GM10266 (cell line): ENCODE measurements around the gene POP4.

Source experiments
- DNase-seq: peaks from one replicate; pipeline ENCODE4 v3.0.0; 2012; ENCODE audit errors: extremely low spot score
- CTCF ChIP-seq: IDR thresholded peaks from 2 replicates; pipeline ENCODE4 v1.5.1; 2012; ENCODE audit warnings: mild to moderate bottlenecking, low read depth; ENCODE audit not compliant: control insufficient read depth, insufficient read depth; ENCODE audit errors: missing control alignments

The POP4 gene

GRCh38 chr19:29645491-29645867 is 39.4 kb downstream of the POP4 start:
- no peak for TF ChIP-seq CTCF
- DNase-seq: no peak

GRCh38 chr19:29645911-29646310 is 39.8 kb downstream of the POP4 start:
- no peak for DNase-seq
- no peak for TF ChIP-seq CTCF

GRCh38 chr19:29650772-29651387 is 44.8 kb downstream of the POP4 start:
- no peak for TF ChIP-seq CTCF
- no peak for DNase-seq

GRCh38 chr19:29651622-29652394 is 45.7 kb downstream of the POP4 start:
- no peak for TF ChIP-seq CTCF
- DNase-seq: no peak

DNA sequence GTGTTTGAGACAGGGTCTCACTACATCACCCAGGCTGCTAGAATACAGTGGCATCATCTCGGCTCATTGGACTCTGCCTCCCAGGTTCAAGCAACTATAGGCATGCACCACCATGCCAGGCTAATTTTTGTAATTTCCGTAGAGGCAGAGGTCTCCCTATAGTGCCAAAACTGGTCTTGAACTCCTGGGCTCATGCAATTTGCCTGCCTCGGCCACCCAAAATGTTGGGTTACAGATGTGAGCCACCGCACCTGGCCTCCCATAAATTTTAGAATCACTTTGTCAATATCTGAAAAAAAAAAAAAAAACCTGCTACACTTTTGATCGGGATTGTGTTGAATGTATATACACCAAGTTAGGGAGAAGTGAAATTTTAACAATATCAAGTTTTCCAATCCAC is 47.3 kb downstream of the POP4 start:
- TF ChIP-seq CTCF: no peak

GRCh38 chr19:29655648-29656335 is 49.7 kb downstream of the POP4 start:
- no peak for TF ChIP-seq CTCF
- no peak for DNase-seq

More for the DNA sequence above, 47.3 kb downstream of the POP4 start:
- DNase-seq: no peak

DNA sequence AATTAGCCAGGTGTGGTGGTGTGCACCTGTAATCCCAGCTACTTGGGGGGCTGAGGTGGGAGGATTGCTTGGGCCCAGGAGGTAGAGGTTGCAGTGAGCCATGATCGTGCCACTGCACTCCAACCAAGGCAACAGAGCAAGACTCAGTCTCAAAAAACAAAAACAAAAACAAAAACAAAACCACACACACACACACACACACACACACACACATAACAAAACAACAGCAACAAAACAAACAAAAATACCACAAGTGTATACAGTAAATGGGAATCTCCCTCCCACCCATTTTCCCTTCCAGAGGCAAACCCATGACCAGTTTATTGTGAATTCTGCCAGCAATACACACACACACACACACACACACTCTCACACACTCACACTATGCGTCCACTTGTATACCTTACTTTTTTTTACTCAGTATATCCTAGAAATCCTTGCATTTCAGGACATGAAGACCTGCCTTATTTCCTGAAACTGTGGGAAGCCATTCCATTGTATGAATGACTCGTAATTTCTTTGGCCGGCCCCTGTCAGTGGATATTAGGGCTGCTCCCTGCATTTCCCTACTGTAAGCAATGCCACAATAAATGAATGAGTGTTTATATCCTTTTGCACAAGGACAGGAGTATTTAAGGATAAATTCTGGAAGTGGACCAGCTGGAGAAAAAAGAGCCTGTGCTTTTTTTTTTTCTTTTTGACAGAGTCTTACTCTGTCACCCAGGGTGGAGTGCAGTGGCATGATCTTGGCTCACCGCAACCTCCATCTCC is 52.3 kb downstream of the POP4 start:
- TF ChIP-seq CTCF: no peak
- DNase-seq: no peak
